ENCODE results near the gene COMMD4.

Gene COMMD4

DNA sequence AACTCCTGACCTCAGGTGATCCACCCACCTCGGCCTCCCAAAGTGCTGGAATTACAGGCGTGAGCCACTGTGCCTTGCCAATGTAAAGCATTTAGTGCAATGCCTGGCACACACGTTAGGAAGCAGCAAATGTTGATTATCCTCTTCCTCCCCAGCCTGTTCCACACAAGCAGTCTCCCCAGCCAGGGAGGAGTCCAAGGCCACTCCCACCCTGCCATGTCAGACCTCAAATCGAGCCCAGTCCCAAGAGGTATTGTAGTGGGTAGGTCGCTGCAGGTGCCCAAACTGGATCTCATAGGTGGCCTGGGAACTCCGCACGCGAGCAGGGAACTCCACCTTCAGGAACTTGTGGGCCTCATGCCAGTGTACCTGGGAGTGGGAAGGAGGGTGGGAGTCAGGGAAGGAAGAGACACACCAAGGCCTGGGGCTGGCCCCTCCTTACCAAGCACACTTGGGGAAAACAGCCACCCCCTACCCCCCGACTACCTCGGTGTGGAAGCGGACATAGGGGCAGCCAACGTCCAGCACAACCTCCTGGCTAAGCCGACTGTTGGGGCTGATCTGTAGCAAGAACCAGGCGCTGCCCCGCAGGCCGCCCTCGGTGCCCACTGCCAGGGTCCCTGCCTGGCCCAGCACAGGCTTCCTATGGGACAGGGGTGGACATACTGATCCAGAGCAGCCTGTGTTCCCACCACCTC, 22.3 kb downstream of the COMMD4 start:
- no peak for DNase-seq

GRCh38 chr15:75358771-75359536, 23.1 kb downstream of the COMMD4 start:
- DNase-seq: no peak

- DNase-seq: no peak
These were observed 23.8 kb downstream of the COMMD4 start for GRCh38 chr15:75359537-75360250.

- DNase-seq: no peak
These were observed 24.5 kb downstream of the COMMD4 start for GRCh38 chr15:75360391-75360790.

GRCh38 chr15:75360856-75361255, 25.0 kb downstream of the COMMD4 start:
- DNase-seq: no peak

GRCh38 chr15:75361361-75361988, 25.6 kb downstream of the COMMD4 start:
- DNase-seq: no peak

DNA sequence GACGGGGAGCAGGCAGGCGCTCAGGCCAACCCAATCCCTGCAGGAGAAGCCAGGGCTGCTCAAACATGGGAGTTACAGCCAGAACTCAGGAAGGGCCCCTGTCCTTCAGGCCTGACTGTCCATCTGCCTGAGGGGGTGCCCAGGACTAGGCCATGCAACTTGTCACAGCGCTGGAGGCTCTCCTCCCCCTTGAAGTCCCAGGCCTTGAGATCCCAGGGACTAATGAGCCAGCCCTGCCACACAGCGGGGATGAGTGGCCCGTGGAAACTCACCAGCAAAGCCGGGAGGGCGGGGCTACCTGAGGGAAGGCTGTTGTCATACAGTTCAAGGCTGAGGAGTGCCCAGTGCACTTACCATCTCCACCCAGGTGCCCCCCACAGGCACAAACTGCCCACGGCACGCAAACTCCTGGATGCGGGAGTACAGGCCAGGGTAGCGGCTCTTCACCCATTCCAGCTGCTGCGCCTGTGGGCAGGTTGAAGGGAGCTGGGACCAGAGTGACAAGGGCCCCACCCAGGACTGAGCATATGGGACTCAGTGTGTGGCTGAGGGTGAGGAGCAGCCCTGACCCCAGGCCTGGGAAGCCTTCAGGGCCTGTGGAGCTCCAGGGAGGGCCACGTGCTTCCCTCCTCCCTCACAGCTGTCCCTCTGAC, 26.3 kb downstream of the COMMD4 start:
- DNase-seq: no peak

- no peak for DNase-seq
These were observed 26.9 kb downstream of the COMMD4 start for GRCh38 chr15:75362642-75363249.

DNA sequence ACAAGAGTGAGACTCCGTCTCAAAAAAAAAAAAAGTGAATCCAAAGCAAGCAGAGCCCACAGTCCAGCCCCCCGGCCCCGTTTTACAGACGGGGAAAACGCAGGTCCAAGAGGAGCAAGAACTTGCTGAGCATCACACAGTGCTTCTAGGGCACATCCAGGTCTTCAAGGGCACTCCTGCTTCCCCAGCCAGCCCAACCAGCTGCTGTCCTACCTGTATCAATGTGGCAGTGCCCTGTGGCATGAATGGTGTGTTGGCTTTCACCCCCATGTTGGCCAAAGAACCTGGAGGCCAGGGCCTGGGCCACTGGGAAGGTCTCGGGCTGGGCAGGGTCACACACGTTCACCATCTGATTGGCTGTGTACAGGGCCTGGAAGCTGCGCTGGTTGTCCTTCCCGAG, 27.9 kb downstream of the COMMD4 start:
- no peak for DNase-seq

- DNase-seq: no peak
These were observed 29.0 kb downstream of the COMMD4 start for GRCh38 chr15:75364881-75365280.

DNA sequence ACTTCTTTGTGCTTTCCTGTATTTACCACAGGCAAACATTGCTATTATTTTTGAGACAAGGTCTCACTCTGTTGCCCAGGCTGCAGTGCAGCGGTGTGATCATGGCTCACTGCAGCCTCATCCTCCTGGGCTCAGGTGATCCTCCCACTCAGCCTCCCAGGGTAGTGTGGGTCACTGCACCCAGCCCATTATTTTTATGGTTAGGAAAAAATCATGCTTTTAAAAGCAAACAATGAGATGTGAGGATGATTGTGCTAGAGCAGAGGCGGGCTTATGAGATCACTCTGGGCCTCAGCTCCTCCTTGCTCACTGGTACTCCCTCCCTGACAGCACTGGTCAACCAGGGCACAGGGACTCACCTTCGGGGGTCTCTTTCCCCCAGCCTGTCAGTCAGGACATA, 30.3 kb downstream of the COMMD4 start:
- DNase-seq: no peak

DNA sequence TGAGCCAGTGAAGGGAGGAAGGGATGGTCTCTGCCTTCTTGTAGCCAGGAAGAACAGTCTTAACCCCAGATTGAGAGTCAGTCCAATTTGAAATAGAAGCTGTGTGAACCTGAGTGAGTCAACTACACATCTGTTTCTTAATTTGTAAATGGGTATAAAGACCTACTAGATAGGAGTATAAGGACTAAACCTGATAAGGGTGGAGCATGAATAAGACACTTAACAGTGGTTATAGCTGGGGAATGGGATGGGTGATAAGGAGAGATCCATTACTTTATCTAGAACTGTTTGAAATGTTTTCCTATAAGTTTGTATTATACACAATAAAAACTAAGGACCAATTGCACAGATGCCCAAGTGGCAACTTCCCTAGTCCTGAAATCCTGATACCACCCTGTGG, 31.1 kb downstream of the COMMD4 start:
- no peak for DNase-seq

- DNase-seq: no peak
These were observed 31.6 kb downstream of the COMMD4 start for GRCh38 chr15:75367406-75367912.

- peak; percentile 69 for DNase-seq
These were observed 32.2 kb downstream of the COMMD4 start, which contains the start of gene MAN2C1 for GRCh38 chr15:75367913-75368688. MAN2C1 (minus strand) TSS chr15:75368607; CDS start chr15:75368583, 24 bp downstream.

DNA sequence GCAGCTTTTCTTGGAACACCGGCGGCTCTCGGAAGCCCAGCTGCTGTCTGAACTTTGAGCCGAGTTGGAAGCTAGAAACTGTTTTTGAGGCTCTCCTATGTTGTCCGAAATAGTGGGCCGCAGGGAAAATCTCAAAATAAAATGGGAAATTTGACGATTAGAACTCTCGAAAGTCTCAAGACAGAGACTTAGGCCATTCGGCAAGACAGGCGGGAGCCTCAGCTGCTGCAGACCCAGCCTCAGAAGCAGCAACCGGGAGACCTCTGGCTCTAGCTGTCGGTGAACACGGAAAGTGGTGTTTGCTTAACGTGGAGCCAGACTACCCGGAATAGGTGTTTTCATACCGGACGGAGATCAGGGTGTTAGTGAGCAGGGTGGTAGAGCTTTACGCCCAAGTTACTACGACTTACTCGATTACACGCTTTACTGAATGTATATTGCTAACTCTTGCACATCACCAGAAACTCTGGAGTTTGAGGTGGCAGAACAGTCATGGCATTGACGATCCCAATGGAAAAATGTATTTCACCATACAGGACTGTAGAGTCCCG, 32.9 kb downstream of the COMMD4 start:
- DNase-seq: no peak

GRCh38 chr15:75369897-75370581, 34.2 kb downstream of the COMMD4 start:
- no peak for DNase-seq

GRCh38 chr15:75371486-75371885, 35.6 kb downstream of the COMMD4 start:
- DNase-seq: no peak

DNA sequence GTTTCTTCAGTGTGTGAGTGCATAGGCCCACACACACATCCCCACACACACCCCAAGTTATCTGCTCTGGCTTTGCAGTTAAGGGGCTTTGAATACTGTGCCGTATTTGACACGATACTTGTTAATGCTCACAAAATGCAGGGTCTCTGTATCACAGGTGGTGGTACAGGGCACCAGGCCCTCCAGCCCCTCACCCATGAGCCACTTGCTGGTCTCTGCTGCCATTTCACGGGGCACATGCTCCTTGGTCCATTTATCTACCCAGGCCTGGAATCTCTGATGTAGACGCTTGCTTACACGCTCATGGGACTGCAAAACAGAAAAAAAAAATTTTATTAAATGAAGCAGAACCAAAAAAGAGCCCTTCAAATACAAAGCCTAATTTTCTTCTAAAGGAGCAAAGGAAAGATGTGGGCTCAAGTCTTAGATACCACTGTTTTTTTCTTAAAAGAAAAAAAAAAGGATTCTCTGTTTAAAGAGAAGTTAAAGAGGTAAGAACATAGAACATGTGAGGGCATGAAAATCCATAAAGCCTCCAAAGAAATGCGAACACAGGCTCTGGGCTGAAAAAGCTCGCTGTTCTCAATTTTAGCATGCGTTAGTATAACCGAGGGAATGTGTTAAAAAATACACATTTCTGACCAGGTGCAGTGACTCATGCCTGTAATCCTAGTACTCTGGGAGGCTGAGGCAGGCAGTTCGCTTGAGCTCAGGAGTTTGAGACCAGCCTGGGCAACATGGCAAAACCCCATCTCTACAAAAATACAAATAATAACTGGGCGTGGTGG, 36.2 kb downstream of the COMMD4 start:
- no peak for DNase-seq

- no peak for DNase-seq
These were observed 44.9 kb downstream of the COMMD4 start for GRCh38 chr15:75380773-75381172.
